ENCODE results near the gene RBP3. TPM values are rescaled to one million over a fixed set of nuclear protein-coding genes. Genes with fewer than 3 reads are reported as not detected.

RBP3 gene
- total RNA-seq, 2 experiments from 2014 or later = not detected

- DNase-seq (no peak), ATAC-seq (no peak)
- Mint-ChIP-seq H3K27ac (no peak overlapping the region), H3K9me3 (ENCODE audit: low read depth) (no peaks in the 10 kb centered on the region), H3K36me3 (ENCODE audit: low read depth) (no peaks in the 10 kb centered on the region), H3K4me1 (no peaks in the 10 kb centered on the region), H3K27me3 (peaks cover 2% of the 10 kb centered on the region), H3K4me3 (no peak overlapping the region)
- POLR2A ChIA-PET = no interaction called here
- intact Hi-C loops (cut with DNase I, micrococcal nuclease) = no loop called here
- CTCF ChIA-PET = interaction anchor here (1.0 to 1.5 kb wide), 3 partner anchors 12 to 20 kb away, joined by 3 to 6 read pairs (median 3); no protein-coding TSS in a partner anchor
These were observed 12.4 kb downstream of the RBP3 start for GRCh38 chr10:47360419-47361040.

- DNase-seq (peak; percentile 65), ATAC-seq (no peak)
- intact Hi-C loops (cut with DNase I, micrococcal nuclease) = no loop called here
- ChIA-PET CTCF (interaction anchor here (0.7 to 1.5 kb wide), 7 partner anchors 8 to 268 kb away, joined by 3 to 6 read pairs (median 3); no protein-coding TSS in a partner anchor), POLR2A (no interaction called here)
- H3K27me3 Mint-ChIP-seq = peaks cover 2% of the 10 kb centered on the region
- H3K27ac Mint-ChIP-seq = no peak overlapping the region
- H3K4me1 Mint-ChIP-seq = no peaks in the 10 kb centered on the region
- H3K36me3 Mint-ChIP-seq (ENCODE audit: low read depth) = no peaks in the 10 kb centered on the region
- H3K9me3 Mint-ChIP-seq (ENCODE audit: low read depth) = no peaks in the 10 kb centered on the region
- H3K4me3 Mint-ChIP-seq = no peak overlapping the region
These were observed 13.1 kb downstream of the RBP3 start for GRCh38 chr10:47361293-47361692.

DNA sequence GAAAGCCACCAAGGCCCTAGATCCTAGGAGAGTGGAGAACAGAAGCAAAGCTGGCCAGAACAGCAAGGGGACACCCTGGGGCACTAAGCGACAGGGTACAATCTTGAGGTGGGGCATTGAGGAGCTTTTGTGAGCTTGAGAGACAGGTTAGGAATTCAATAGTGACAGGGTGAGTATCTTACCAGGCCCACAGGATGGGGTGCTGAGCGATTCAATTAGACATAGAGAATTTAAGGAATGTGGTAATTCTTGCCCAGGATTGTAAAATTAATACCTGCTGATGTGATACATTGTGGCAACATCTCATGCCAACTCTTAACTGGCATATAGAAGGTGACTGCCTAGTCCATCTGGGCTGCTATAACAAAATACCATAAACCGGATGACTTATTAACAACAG lies 14.0 kb downstream of the RBP3 start:
- peaks cover 2% of the 10 kb centered on the region for H3K27me3 Mint-ChIP-seq
- DNase-seq = no peak
- H3K4me3 Mint-ChIP-seq = no peak overlapping the region
- H3K9me3 Mint-ChIP-seq (ENCODE audit: low read depth) = no peaks in the 10 kb centered on the region
- H3K27ac Mint-ChIP-seq = no peak overlapping the region
- no peaks in the 10 kb centered on the region for H3K4me1 Mint-ChIP-seq
- no peaks in the 10 kb centered on the region for H3K36me3 Mint-ChIP-seq (ENCODE audit: low read depth)
- no peak for ATAC-seq
- POLR2A ChIA-PET = no interaction called here
- intact Hi-C loops (cut with DNase I, micrococcal nuclease) = no loop called here
- CTCF ChIA-PET = interaction anchor here (0.8 to 1.2 kb wide), 5 partner anchors 9 to 314 kb away, joined by 3 read pairs; no protein-coding TSS in a partner anchor

DNA sequence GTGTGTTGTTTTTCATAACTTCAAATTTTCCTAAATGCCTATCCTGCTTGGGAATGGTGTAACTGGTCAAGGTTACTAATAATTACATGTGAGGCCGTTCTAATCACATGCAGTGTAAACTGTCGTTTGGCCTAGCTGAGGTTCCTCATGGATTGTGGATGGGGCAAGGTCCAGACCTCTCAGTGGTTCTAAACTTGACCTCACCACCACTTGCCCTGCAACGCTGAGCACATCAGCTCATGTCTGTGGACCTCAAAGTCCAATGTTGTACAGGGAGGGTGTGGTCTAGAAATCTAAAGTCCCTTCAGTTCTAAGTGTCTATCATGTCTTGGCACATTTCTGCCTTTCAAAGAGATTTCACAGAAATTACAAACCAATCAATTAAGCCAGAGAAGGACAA lies 15.6 kb downstream of the RBP3 start:
- no peak for ATAC-seq
- no peak for DNase-seq
- no peak overlapping the region for H3K4me3 Mint-ChIP-seq
- no peaks in the 10 kb centered on the region for H3K36me3 Mint-ChIP-seq (ENCODE audit: low read depth)
- CTCF ChIA-PET = interaction anchor here (0.7 to 1.2 kb wide), 2 partner anchors 79 to 278 kb away, joined by 3 read pairs; no protein-coding TSS in a partner anchor
- POLR2A ChIA-PET = no interaction called here
- H3K27ac Mint-ChIP-seq = no peak overlapping the region
- intact Hi-C loops (cut with DNase I, micrococcal nuclease) = no loop called here
- peaks cover 2% of the 10 kb centered on the region for H3K27me3 Mint-ChIP-seq
- H3K4me1 Mint-ChIP-seq = no peaks in the 10 kb centered on the region
- H3K9me3 Mint-ChIP-seq (ENCODE audit: low read depth) = no peaks in the 10 kb centered on the region

GRCh38 chr10:47364366-47364765 lies 16.2 kb downstream of the RBP3 start:
- no peak for ATAC-seq
- H3K27ac Mint-ChIP-seq = no peak overlapping the region
- H3K4me3 Mint-ChIP-seq = no peak overlapping the region
- no peaks in the 10 kb centered on the region for H3K9me3 Mint-ChIP-seq (ENCODE audit: low read depth)
- ChIA-PET POLR2A (no interaction called here), CTCF (interaction anchor here (0.6 to 1.4 kb wide), 3 partner anchors 11 to 278 kb away, joined by 3 to 4 read pairs (median 3); no protein-coding TSS in a partner anchor)
- peaks cover 2% of the 10 kb centered on the region for H3K27me3 Mint-ChIP-seq
- no peak for DNase-seq
- no peaks in the 10 kb centered on the region for H3K36me3 Mint-ChIP-seq (ENCODE audit: low read depth)
- intact Hi-C loops (cut with DNase I, micrococcal nuclease) = no loop called here
- no peaks in the 10 kb centered on the region for H3K4me1 Mint-ChIP-seq

- CTCF ChIA-PET = interaction anchor here (0.7 to 1.4 kb wide), 3 partner anchors 10 to 1195 kb away, joined by 3 read pairs; no protein-coding TSS in a partner anchor
- peaks cover 2% of the 10 kb centered on the region for H3K27me3 Mint-ChIP-seq
- no peaks in the 10 kb centered on the region for H3K4me1 Mint-ChIP-seq
- no peaks in the 10 kb centered on the region for H3K36me3 Mint-ChIP-seq (ENCODE audit: low read depth)
- DNase-seq (no peak), ATAC-seq (no peak)
- POLR2A ChIA-PET = no interaction called here
- H3K27ac Mint-ChIP-seq = no peak overlapping the region
- no peak overlapping the region for H3K4me3 Mint-ChIP-seq
- H3K9me3 Mint-ChIP-seq (ENCODE audit: low read depth) = no peaks in the 10 kb centered on the region
- intact Hi-C loops (cut with DNase I, micrococcal nuclease) = no loop called here
These were observed 16.7 kb downstream of the RBP3 start for GRCh38 chr10:47364911-47365310.

- ATAC-seq = no peak
- intact Hi-C loops (cut with DNase I, micrococcal nuclease) = no loop called here
- H3K4me3 Mint-ChIP-seq = no peak overlapping the region
- H3K4me1 Mint-ChIP-seq = no peaks in the 10 kb centered on the region
- peaks cover 2% of the 10 kb centered on the region for H3K27me3 Mint-ChIP-seq
- CTCF ChIA-PET = interaction anchor here (0.7 to 1.4 kb wide), 3 partner anchors 9 to 1194 kb away, joined by 3 read pairs; no protein-coding TSS in a partner anchor
- no peaks in the 10 kb centered on the region for H3K9me3 Mint-ChIP-seq (ENCODE audit: low read depth)
- no peak overlapping the region for H3K27ac Mint-ChIP-seq
- no peaks in the 10 kb centered on the region for H3K36me3 Mint-ChIP-seq (ENCODE audit: low read depth)
- POLR2A ChIA-PET = no interaction called here
- no peak for DNase-seq
These were observed 17.4 kb downstream of the RBP3 start for GRCh38 chr10:47365431-47366180.

DNA sequence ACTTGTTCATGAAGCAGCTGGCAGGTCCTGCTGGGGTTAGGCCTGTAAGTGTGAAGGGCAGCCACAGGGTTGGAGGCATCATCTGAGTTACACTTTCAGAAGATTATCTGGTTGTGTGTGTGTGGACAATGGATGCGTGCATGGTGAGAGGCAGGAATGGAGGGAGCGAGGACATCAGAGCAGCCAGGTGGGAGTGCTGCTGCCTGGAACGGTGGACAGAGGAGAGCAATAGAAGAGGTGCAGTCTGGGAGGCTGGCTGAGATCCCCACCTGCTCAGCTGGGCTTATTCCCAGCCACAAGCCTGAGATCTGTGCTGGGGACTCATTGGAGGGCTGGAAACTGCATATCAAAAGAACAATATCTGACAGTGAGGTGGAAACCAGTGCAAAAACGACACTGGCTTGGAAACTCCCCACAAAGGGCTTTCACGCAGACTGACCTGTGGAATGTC lies 18.0 kb downstream of the RBP3 start:
- CTCF ChIA-PET = no interaction called here
- Mint-ChIP-seq H3K9me3 (ENCODE audit: low read depth) (no peaks in the 10 kb centered on the region), H3K36me3 (ENCODE audit: low read depth) (no peaks in the 10 kb centered on the region), H3K4me1 (no peaks in the 10 kb centered on the region), H3K4me3 (no peak overlapping the region), H3K27ac (no peak overlapping the region), H3K27me3 (peaks cover 2% of the 10 kb centered on the region)
- ATAC-seq (no peak), DNase-seq (no peak)
- intact Hi-C loops (cut with DNase I, micrococcal nuclease) = no loop called here
- POLR2A ChIA-PET = no interaction called here

- CTCF ChIA-PET = interaction anchor here (1.4 kb wide), 1 partner anchor 8 kb away, joined by 3 read pairs; no protein-coding TSS in a partner anchor
These were observed 18.7 kb downstream of the RBP3 start for GRCh38 chr10:47366731-47367460.

DNA sequence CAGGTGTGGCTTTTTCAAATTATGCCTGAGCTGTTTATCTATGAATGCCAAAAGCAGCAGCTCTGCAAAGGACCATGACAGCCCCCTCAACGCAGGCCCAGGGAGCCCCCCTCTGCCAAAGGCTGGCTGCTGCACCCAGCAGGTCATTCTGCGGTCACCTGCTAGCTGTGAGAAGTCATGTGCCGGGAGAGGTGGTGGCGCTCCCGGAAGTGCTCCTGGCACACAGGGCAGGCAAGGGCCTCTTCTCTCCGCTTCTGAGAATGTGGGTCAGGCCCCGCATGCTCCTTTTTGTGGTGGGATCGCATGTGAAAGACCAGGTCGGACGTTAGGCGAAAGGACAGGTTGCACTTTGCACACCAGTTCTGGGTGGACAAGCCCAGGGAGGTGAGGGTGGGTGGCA lies 19.5 kb downstream of the RBP3 start:
- Mint-ChIP-seq H3K27ac (no peak overlapping the region), H3K27me3 (peaks cover 2% of the 10 kb centered on the region), H3K4me1 (no peaks in the 10 kb centered on the region), H3K36me3 (ENCODE audit: low read depth) (no peaks in the 10 kb centered on the region), H3K9me3 (ENCODE audit: low read depth) (no peaks in the 10 kb centered on the region), H3K4me3 (no peak overlapping the region)
- POLR2A ChIA-PET = no interaction called here
- intact Hi-C loops (cut with DNase I, micrococcal nuclease) = no loop called here
- ATAC-seq (no peak), DNase-seq (no peak)
- CTCF ChIA-PET = interaction anchor here (1.4 kb wide), 1 partner anchor 9 kb away, joined by 3 read pairs; no protein-coding TSS in a partner anchor

More at GRCh38 chr10:47366731-47367460, 18.7 kb downstream of the RBP3 start:
- DNase-seq (no peak), ATAC-seq (no peak)
- Mint-ChIP-seq H3K36me3 (ENCODE audit: low read depth) (no peaks in the 10 kb centered on the region), H3K9me3 (ENCODE audit: low read depth) (no peaks in the 10 kb centered on the region), H3K27ac (no peak overlapping the region), H3K4me3 (no peak overlapping the region), H3K4me1 (no peaks in the 10 kb centered on the region), H3K27me3 (peaks cover 2% of the 10 kb centered on the region)
- POLR2A ChIA-PET = no interaction called here
- intact Hi-C loops (cut with DNase I, micrococcal nuclease) = no loop called here

DNA sequence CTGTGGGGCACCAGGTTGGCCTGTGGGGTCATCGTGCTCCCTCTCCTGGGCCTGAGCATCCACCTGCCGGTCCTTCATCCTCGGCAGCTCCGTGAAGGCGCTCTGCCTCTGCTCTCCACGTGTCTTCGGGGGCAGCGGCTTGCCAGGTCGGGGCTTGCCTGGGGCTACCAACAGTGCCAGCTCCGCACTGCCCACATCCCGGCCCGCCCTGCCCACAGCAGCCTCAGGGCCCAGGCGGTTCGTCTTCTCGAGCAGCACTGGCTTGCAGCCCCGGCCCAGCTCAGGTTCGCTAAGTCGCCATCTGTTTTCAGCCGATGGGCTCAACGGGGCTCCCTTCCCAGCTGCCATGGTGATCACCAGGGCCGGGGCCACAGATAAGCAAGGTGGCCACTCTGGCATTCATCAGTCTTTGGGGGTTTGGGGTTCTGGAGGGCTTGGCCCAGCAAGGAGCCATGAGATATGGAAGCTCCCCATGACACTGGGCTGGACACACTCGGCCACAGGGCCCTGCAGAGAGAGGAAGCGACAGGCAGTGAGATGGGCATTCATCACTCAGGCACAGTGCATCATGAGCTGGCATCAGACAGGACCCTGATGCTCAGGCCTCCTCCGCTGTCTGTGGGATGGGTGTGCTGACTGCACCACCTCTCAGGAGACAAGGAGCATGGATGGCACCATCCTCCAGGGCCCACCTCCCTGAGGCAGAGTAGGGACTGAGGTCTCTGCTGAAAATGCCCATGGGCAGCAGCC lies 20.4 kb downstream of the RBP3 start:
- POLR2A ChIA-PET = no interaction called here

More for the DNA sequence above, 20.4 kb downstream of the RBP3 start:
- Mint-ChIP-seq H3K27me3 (peaks cover 2% of the 10 kb centered on the region), H3K36me3 (ENCODE audit: low read depth) (no peaks in the 10 kb centered on the region), H3K9me3 (ENCODE audit: low read depth) (no peaks in the 10 kb centered on the region), H3K4me3 (no peak overlapping the region), H3K4me1 (no peaks in the 10 kb centered on the region), H3K27ac (no peak overlapping the region)
- ATAC-seq (no peak), DNase-seq (no peak)
- CTCF ChIA-PET = interaction anchor here (0.6 to 1.4 kb wide), 2 partner anchors 10 to 53 kb away, joined by 3 read pairs; no protein-coding TSS in a partner anchor
- intact Hi-C loops (cut with DNase I, micrococcal nuclease) = no loop called here

All from activated CD4-positive, alpha-beta T cell treated with anti-CD3 and anti-CD28 coated beads for 36 hours (primary cell).